GM21360 (cell line): ENCODE measurements around the gene MYRF.

ENCODE experiments used
- ATAC-seq: cut with Tn5 transposase; IDR thresholded peaks from one replicate; pipeline ENCODE4 v1.9.1; 2021; ENCODE audit warnings: mild to moderate bottlenecking, moderate library complexity; ENCODE audit not compliant: unreplicated experiment

The MYRF gene

GRCh38 chr11:61814958-61815789 lies 62.7 kb downstream of the MYRF start:
- ATAC-seq: peak; percentile 45

- peak; percentile 16 for ATAC-seq
Measured at GRCh38 chr11:61815790-61816735, 63.6 kb downstream of the MYRF start.

- ATAC-seq: peak; percentile 46
Measured at GRCh38 chr11:61816736-61817455, 64.5 kb downstream of the MYRF start, which contains the start of gene FADS1. TSS of gene FADS1 (minus strand) at chr11:61817003. CDS start at chr11:61816929, 74 bp downstream.

GRCh38 chr11:61817471-61818202 lies 65.2 kb downstream of the MYRF start:
- no peak for ATAC-seq

- no peak for ATAC-seq
Measured at GRCh38 chr11:61820174-61820573, 67.7 kb downstream of the MYRF start.

- ATAC-seq: no peak
Measured at GRCh38 chr11:61826930-61827570, 74.6 kb downstream of the MYRF start.

GRCh38 chr11:61827571-61828378 lies 75.3 kb downstream of the MYRF start, which contains the start of gene FADS2:
TSS of gene FADS2 (plus strand) at chr11:61828300. CDS start at chr11:61828391, 91 bp downstream.
- ATAC-seq: peak; percentile 62

- ATAC-seq: no peak
Measured at GRCh38 chr11:61828379-61828628, 75.9 kb downstream of the MYRF start.

- no peak for ATAC-seq
Measured at GRCh38 chr11:61828629-61829407, 76.4 kb downstream of the MYRF start.

GRCh38 chr11:61829806-61830205 lies 77.4 kb downstream of the MYRF start:
- no peak for ATAC-seq

GRCh38 chr11:61830237-61831105 lies 78.0 kb downstream of the MYRF start:
- ATAC-seq: no peak

- ATAC-seq: no peak
Measured at GRCh38 chr11:61832207-61832606, 79.8 kb downstream of the MYRF start.

- no peak for ATAC-seq
Measured at GRCh38 chr11:61832754-61833153, 80.3 kb downstream of the MYRF start.

- no peak for ATAC-seq
Measured at GRCh38 chr11:61833471-61833870, 81.0 kb downstream of the MYRF start.

- no peak for ATAC-seq
Measured at GRCh38 chr11:61833926-61834277, 81.5 kb downstream of the MYRF start.

- peak; percentile 80 for ATAC-seq
Measured at GRCh38 chr11:61834278-61835048, 82.0 kb downstream of the MYRF start.

- no peak for ATAC-seq
Measured at GRCh38 chr11:61836193-61836592, 83.8 kb downstream of the MYRF start.
